Ascending aorta (tissue), 2 donors: ENCODE measurements around the gene SMURF1. TPM values are rescaled to one million over a fixed set of nuclear protein-coding genes. Genes with fewer than 3 reads are reported as not detected.
A peak's percentile ranks its signal among the peaks of the same experiment; 100 is the strongest.

Source experiments
- DNase-seq, 2 donors: peaks; one replicate each; pipeline ENCODE4 v3.0.0-alpha.2; 2019; ENCODE audit warnings: low spot score in 2 of 2
- H3K27ac ChIP-seq, 2 donors: fragments of 200-600 bp; sonication (generic); one replicate each; pipeline ENCODE4 v1.5.1; 2016 to 2017; ENCODE audit warnings: mild to moderate bottlenecking in 1 of 2
- H3K27me3 ChIP-seq: fragments of 200-600 bp; sonication (generic); one replicate; pipeline ENCODE4 v1.5.1; 2017
- H3K36me3 ChIP-seq, 2 donors: fragments of 200-600 bp; sonication (generic); one replicate each; pipeline ENCODE4 v1.5.1; 2016
- H3K4me1 ChIP-seq, 2 donors: fragments of 200-600 bp; sonication (generic); one replicate each; pipeline ENCODE4 v1.5.1; 2016 to 2017; ENCODE audit warnings: mild to moderate bottlenecking in 1 of 2
- H3K4me3 ChIP-seq, 2 donors: fragments of 200-600 bp; sonication (generic); one replicate each; pipeline ENCODE4 v1.5.1; 2016 to 2017; ENCODE audit warnings: mild to moderate bottlenecking in 1 of 2
- H3K9me3 ChIP-seq, 2 donors: fragments of 200-600 bp; sonication (generic); one replicate each; pipeline ENCODE4 v1.5.1; 2016
- intact Hi-C: fragments of 100-400 bp; cut with DNase I; formaldehyde crosslinking; loops from one replicate; pipeline ENCODE4 v1.15.1; 2023
- total RNA-seq: library from RNA; depleted of rRNA; stranded (reverse); fragments of >200 nt; gene quantifications from one replicate; pipeline ENCODE4 v1.1.0, GENCODE V29; 2016
- TF ChIP-seq, protein P1 (sequence below), 3 experiments: fragments of 200-600 bp in 2 of 3; fragments of 450-650 bp in 1 of 3; sonication (generic) in 2 of 3; IDR thresholded peaks; one replicate each; pipeline ENCODE4 v1.5.1; 2016 to 2019; ENCODE audit warnings: antibody characterized with exemption in 3 of 3, mild to moderate bottlenecking in 1 of 3, moderate library complexity in 1 of 3

SMURF1 gene
- total RNA-seq, 1 donor from 2014 or later, result 26.5 TPM

GRCh38 chr7:99008921-99009530 lies 134.9 kb downstream of the SMURF1 start:
- no peaks in the 10 kb centered on the region for H3K9me3 ChIP-seq
- H3K4me3 ChIP-seq, result no peak overlapping the region
- no peaks in the 10 kb centered on the region for H3K27me3 ChIP-seq
- peaks cover 94% of the 10 kb centered on the region in 2 donors for H3K36me3 ChIP-seq
- DNase-seq, result peak in 1 of 2 donors; percentile 43
- no peaks in the 10 kb centered on the region for H3K4me1 ChIP-seq
- TF ChIP-seq, protein P1, sequence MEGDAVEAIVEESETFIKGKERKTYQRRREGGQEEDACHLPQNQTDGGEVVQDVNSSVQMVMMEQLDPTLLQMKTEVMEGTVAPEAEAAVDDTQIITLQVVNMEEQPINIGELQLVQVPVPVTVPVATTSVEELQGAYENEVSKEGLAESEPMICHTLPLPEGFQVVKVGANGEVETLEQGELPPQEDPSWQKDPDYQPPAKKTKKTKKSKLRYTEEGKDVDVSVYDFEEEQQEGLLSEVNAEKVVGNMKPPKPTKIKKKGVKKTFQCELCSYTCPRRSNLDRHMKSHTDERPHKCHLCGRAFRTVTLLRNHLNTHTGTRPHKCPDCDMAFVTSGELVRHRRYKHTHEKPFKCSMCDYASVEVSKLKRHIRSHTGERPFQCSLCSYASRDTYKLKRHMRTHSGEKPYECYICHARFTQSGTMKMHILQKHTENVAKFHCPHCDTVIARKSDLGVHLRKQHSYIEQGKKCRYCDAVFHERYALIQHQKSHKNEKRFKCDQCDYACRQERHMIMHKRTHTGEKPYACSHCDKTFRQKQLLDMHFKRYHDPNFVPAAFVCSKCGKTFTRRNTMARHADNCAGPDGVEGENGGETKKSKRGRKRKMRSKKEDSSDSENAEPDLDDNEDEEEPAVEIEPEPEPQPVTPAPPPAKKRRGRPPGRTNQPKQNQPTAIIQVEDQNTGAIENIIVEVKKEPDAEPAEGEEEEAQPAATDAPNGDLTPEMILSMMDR (IDR thresholded peaks at IDR 0.05), result no peak
- H3K27ac ChIP-seq, result no peak overlapping the region
- intact Hi-C loops, result no loop called here

DNA sequence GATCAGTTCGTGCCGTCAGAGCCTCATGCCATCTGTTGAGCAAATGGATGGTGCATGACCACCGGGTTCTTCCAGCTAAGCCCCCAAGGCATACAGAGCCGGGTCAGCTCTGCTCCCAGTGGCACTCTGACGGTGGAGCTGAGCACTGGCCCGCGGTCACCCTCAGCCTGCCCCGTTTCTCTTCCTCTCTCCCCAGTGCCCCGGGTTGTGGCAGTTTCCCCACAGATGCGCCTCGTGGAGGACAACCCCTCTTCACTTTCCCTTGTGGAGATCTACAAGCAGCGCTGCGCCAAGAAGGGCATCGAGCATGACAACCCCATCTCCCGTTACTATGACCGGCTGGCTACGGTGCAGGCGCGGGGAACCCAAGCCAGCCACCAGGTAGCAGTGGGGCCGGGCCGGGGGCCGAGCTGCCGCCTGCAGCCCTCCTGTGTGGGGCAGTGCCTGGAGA lies 135.7 kb downstream of the SMURF1 start:
- intact Hi-C loops, result no loop called here
- peaks cover 86 to 87% of the 10 kb centered on the region in 2 donors for H3K36me3 ChIP-seq

DNA sequence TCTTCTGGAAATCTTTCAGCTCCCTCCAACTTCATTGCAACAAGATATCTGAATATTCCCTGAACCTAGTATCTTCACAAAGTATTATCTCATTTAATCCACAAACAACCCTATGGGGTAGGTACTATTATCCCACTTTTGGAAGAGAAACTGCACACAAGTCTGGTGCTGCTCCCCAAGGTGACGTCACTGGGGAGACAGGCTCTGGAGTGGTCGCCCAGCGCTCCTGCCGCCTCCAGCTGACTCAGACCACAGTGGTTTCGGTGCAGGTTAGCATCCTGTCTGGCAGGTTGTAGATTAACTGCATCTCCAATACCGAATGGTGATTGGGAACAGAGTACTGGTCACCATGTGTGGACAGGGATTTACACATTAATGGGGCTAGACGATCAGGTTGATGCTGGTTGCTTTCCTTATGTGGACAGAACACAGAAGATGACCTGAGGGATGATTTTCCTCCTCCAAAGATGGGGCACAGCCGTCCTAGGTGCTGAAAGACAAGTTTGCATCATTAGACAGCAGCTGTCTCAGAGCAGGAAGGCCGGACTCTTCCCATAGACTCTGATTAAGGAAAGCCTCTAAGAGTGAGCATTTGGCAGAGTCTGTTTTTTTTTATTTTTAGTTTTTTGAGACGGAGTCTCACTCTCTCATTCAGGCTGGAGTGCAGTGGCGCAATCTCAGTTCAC lies 137.0 kb downstream of the SMURF1 start:
- no peaks in the 10 kb centered on the region for H3K4me1 ChIP-seq
- no peak for DNase-seq
- H3K9me3 ChIP-seq, result no peaks in the 10 kb centered on the region
- H3K27me3 ChIP-seq, result no peaks in the 10 kb centered on the region
- intact Hi-C loops, result no loop called here
- H3K36me3 ChIP-seq, result peaks cover 81 to 83% of the 10 kb centered on the region in 2 donors
- H3K27ac ChIP-seq, result no peak overlapping the region
- H3K4me3 ChIP-seq, result no peak overlapping the region
- TF ChIP-seq, protein P1 (IDR thresholded peaks at IDR 0.05), result no peak

More for the DNA sequence above, 135.7 kb downstream of the SMURF1 start:
- no peak overlapping the region for H3K4me3 ChIP-seq
- no peak overlapping the region for H3K27ac ChIP-seq
- TF ChIP-seq, protein P1 (IDR thresholded peaks at IDR 0.05), result no peak
- no peaks in the 10 kb centered on the region for H3K4me1 ChIP-seq
- no peaks in the 10 kb centered on the region for H3K27me3 ChIP-seq
- H3K9me3 ChIP-seq, result no peaks in the 10 kb centered on the region
- DNase-seq, result peak in 1 of 2 donors; percentile 50

GRCh38 chr7:99005776-99006175 lies 138.1 kb downstream of the SMURF1 start:
- TF ChIP-seq, protein P1 (IDR thresholded peaks at IDR 0.05), result no peak
- Histone ChIP-seq H3K27ac (no peak overlapping the region), H3K9me3 (no peaks in the 10 kb centered on the region), H3K27me3 (no peaks in the 10 kb centered on the region), H3K36me3 (peaks cover 74 to 82% of the 10 kb centered on the region in 2 donors), H3K4me1 (no peaks in the 10 kb centered on the region), H3K4me3 (no peak overlapping the region)
- intact Hi-C loops, result no loop called here
- DNase-seq, result peak in 1 of 2 donors; percentile 27

DNA sequence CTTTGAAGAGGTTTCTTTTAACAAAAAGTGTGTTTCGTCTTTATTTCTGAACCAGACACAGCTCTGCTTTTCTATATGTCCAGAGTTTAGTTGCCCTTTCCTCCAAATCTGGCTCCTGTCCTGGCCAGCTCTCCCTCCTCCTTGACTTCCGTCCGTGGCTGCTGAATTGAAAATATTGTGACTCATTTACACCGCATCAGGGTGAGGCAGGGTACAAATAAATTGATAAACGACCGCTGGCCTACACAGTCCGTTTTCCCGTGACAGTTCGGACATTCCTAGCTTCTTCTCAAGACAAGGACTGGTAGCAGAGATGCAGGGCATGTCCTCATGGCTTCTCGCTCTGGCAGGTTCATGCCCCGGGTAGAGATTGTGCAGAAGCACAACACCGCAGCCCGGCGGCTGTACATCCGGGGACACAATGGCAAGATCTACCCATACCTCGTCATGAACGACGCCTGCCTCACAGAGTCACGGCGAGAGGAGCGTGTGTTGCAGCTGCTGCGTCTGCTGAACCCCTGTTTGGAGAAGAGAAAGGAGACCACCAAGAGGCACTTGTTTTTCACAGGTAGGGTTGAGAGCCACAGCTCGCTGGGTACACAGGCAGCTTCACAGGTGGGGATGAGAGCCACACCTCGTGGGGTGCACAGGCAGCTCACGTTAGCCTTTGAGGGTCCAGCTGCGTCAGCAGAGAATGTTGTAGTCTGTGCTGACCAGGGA lies 139.0 kb downstream of the SMURF1 start:
- no peaks in the 10 kb centered on the region for H3K27me3 ChIP-seq
- DNase-seq, result no peak
- H3K4me1 ChIP-seq, result no peaks in the 10 kb centered on the region
- peaks cover 74 to 82% of the 10 kb centered on the region in 2 donors for H3K36me3 ChIP-seq
- H3K27ac ChIP-seq, result peak overlapping the region in 1 of 2 donors; percentile 17
- intact Hi-C loops, result no loop called here
- no peak overlapping the region for H3K4me3 ChIP-seq
- H3K9me3 ChIP-seq, result no peaks in the 10 kb centered on the region
- TF ChIP-seq, protein P1 (IDR thresholded peaks at IDR 0.05), result no peak
